HS-27A (cell line): ENCODE results near the gene RNU1-3.
"Not testable (repeated sequence)": the region's sequence is repeated elsewhere in the genome, so short reads cannot be mapped to it uniquely, and the experiment has no call there.

ENCODE experiments used
- DNase-seq: peaks from one replicate; pipeline ENCODE4 v3.0.0-alpha.2; 2012; ENCODE audit warnings: low read depth, missing footprints

The RNU1-3 gene

DNA sequence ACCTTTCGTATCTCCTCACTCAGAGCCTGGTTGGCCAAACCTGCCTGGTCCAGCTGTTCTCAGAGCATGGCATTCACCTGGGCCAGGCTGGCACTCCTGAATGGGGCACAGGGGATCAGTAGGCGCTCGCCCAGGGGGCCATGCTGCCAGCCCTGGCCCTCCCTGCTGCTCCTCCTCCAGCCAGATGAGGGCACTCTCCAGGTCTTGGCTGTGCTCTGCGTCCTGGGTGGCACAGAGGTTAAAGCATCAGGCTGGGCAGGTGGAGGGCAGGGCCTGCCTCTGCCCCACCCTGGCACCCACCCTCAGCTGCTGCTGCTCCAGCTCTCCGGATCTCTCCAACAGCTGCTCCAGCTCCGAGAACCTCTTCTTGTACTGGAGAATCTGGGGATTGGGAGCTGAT is 10.2 kb downstream of the RNU1-3 start:
- DNase-seq = not testable (repeated sequence)

DNA sequence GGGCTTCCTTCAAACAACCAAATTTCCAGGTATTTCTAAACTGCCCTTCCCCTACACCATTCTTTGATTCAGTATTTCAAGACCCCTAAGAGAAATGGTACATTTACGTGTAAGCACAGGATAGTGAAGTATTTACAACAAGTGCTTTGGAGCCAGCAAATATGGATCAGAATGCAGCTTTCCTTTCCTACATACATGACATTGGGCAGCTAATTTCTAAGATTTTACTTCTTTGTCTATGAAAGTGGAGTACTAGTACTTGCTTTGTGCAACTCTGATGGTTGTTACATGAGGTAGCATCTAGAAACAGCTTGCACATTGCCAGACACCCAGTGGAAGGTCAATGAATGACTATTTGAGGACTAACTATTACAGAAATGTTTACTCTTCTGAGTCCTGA is 15.2 kb downstream of the RNU1-3 start:
- not testable (repeated sequence) for DNase-seq

GRCh38 chr1:16649960-16650359 is 16.8 kb downstream of the RNU1-3 start:
- not testable (repeated sequence) for DNase-seq

GRCh38 chr1:16649390-16649789 is 17.4 kb downstream of the RNU1-3 start:
- not testable (repeated sequence) for DNase-seq

DNA sequence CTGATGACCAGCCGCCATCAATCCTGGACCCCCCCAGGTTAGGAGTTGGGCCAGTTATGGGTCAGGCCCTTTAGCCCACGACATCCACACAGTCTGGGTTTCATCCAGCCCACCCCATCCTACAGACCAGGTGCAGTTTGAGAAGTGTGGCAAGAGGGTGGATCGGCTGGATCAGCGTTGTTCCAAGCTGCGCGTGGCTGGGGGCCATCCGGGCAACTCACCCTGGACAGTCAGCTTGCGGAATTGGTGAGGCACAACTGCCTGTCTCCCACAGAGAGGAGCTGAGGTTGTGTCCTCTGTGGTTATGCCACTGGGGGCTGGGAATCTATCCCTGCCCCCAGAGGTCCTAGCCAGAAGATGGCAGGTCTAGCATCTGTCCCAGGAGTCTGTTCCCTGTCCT is 18.0 kb downstream of the RNU1-3 start:
- not testable (repeated sequence) for DNase-seq

- not testable (repeated sequence) for DNase-seq
Measured at GRCh38 chr1:16648250-16648649, 18.5 kb downstream of the RNU1-3 start.

DNA sequence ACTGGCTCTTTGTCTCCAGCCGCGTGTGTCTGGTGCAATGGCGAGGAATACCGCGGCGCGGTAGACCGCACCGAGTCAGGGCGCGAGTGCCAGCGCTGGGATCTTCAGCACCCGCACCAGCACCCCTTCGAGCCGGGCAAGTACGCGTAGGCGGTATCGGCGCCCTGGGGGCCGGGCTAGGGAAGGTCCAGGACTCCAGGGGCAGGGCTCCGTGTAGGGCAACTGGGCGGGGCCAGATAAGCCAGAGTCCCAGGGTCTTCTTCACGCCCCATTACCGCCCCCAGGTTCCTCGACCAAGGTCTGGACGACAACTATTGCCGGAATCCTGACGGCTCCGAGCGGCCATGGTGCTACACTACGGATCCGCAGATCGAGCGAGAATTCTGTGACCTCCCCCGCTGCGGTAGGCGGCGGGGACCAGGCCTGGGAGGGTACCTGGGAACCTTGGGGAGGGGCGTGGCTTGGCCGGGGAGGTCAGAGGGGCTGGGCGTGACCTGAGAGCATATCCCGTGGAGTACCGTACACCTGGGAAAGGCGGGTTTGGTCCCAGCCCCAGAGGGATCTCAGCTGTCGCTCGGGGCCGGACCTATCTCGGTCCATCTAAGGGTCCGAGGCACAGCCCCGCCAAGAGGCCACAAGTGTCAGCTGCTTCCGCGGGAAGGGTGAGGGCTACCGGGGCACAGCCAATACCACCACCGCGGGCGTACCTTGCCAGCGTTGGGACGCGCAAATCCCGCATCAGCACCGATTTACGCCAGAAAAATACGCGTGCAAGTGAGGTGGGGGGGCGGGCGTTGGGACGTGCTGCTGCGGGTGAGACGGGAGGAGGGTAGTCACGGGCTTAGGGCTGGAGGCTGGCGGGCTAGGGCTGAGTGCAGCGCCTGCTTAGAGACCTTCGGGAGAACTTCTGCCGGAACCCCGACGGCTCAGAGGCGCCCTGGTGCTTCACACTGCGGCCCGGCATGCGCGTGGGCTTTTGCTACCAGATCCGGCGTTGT is 19.3 kb downstream of the RNU1-3 start:
- DNase-seq = not testable (repeated sequence)

DNA sequence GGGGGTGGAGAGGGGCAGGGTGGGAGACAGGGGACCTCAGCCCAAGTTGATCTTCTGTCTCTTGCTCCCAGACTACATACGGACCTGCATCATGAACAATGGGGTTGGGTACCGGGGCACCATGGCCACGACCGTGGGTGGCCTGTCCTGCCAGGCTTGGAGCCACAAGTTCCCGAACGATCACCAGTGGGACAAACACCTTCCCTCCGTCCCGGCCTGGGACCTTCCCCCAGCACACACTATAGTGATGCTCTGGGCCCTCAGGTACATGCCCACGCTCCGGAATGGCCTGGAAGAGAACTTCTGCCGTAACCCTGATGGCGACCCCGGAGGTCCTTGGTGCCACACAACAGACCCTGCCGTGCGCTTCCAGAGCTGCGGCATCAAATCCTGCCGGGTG is 20.0 kb downstream of the RNU1-3 start:
- not testable (repeated sequence) for DNase-seq

- not testable (repeated sequence) for DNase-seq
Measured at GRCh38 chr1:16646061-16646664, 20.6 kb downstream of the RNU1-3 start.

DNA sequence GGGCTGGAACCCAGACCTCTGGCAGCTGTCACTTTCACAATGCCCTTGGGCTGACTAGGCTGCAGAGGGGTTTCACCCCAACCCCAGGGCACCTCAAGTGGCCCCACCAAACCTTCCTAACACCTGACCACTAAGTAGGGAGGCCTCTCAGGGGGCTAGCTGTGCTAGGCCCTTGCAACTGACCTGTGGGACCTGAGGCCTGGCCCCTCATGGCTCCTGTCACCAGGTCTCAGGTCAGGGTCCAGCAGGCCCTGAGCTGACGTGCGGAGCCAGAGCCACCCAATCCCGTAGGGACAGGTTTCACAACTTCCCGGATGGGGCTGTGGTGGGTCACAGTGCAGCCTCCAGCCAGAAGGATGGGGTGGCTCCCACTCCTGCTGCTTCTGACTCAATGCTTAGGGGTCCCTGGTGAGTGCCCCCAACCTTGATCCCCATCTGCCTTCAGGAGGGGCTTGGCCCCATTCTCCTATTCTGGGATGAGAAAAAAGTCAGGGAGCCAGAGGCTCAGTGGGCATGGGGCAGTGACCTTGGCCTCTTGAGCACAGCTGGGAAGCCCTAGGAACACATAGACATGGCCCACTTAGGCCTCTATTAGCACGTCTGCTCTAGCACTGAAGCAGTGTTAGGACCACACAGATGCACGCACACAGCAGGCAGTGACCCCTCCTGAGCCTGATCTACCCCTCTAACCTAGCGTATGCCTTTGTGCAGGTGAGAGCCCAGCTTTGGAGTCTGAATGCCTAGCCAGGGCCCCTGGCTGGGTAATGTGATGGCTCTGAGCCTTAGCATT is 21.3 kb downstream of the RNU1-3 start:
- not testable (repeated sequence) for DNase-seq

DNA sequence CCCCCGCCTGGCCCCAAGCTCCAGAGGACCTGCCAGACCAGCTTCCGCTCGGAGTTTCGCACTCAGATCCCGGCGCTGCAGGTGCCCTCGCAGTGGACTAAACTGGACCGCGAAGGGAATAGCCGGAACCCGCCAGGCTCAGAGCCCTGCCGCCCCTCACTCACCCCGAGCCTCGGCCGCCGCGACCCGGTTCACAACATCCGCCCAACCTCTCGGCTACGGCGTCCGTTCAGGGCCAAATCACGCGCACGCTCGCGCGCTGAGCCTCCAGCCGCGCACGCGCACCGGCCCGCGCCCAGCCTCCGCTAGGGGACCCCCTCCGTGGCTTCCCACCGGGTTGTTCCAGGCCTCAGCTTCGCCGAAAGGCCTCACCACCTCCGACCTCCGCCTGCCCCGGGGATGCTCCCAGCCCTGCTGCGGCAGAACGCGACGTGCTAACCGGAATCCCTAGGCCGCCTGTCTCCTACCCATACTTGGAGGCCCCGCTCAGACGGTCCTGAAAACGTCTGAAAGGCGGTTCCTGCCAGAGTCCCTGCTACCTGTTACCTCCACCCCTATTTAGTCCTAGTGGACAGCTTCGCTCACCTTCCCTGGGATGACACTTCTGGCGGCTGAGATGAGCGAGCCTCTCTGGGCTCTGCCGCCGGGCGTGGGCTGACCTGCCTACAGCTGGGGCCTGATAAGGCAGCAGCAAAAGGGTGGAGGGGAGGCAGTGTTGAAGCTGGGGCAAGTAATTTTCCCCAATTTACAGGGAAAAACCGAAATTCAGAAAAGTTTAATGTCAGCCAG is 22.1 kb downstream of the RNU1-3 start:
- DNase-seq = peak; percentile 99

GRCh38 chr1:16644193-16644481 is 22.6 kb downstream of the RNU1-3 start:
- DNase-seq = no peak

DNA sequence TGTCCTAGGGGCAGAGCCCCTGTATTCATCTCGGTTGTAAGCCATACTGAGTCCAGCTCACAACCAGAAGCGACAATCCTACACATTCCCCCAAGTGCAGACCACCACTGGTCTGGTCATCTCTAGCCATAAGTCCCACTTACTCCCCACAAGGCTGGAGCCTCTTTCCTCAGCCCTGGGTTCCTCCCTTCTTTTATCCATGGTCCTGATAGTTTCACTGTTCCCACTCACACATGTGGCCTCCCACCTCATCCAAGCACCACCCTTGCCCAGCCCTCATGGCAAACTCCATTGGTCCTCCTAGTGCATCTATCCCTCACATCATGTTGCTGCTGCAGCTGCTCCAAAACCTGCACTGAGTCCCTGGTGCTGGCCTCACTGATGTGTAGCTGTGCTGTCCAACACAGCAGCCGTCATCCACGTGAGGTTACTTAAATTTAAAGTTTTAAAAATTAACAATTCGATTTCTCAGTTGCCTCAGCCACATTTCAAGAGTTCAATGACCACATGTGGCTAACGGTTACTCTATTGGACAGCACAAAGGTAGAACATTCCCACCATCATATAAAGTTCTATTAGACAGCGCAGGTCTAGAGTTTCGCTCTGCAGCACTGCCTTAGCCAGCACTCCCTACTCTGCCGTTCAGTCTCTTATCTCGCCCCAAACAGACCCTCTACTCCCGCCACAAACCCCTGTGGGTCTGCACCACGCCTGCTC is 23.1 kb downstream of the RNU1-3 start:
- DNase-seq = not testable (repeated sequence)

DNA sequence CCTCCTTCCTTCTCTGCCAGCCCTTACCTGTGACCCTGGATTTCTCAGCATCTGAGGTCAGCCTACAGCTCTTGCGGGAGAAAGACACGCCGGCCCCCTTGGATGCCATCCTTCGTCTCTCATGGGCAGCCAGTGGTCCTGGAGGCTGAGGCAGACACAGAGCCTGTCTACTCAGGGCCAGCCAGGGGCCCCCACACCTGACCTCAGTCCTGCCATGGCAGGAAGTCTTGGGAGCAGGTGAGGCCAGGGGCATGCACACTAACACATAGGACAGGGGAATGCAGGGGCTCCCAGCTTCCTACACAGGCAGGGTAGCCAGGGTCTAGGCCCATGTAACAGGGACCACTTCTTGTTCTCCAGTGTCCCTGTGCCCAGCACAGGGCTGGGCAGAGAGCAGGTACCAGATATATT is 23.7 kb downstream of the RNU1-3 start:
- not testable (repeated sequence) for DNase-seq

- DNase-seq = not testable (repeated sequence)
Measured at GRCh38 chr1:16642025-16642966, 24.5 kb downstream of the RNU1-3 start.

- DNase-seq = not testable (repeated sequence)
Measured at GRCh38 chr1:16641159-16641975, 25.4 kb downstream of the RNU1-3 start.

DNA sequence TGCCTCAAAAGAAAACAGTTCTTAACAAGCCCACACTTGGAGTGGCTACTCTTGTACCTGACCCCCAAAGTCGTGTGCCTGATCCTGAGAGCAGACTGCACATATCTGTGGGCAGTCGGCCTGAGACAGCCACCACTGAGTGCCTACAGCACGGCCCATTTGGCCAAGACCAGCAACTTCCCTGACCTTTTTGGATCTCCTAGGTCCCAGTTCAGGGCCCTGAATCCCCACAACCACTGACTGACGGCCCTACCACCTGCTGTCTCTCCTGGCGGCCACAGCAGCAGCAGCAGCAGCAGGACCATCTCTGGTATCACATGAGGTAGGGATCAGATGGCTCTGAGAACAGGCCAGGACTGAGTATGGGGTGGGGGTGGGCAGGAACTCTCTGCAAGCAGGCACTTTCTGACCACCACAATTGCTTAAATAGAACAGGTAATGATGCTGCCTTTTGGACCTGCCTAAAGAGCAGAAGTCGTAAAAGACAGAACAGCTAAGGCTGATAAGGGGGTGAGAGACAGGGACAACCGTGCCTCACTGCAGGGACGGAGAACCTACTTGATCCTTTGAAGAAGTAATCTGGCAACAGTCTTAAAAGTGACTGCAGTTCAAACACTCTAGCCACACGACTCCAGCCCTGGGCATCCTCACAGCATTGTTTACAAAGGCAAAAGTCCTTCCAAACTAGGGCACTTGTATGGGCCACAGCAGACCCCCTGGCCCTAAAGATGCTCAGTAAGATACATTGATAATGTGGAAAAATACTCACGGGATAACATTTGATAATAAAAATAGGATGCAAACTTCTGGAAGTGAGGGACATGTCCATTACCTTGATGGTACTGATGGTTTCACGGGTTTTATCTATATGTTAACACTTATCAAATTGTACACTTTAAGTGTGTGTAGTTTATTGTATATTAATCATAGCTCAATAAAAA is 27.4 kb downstream of the RNU1-3 start:
- not testable (repeated sequence) for DNase-seq
